HL-60 (cell line): Measurements from ENCODE around the gene DBNDD1.

Experiments used
- DNase-seq, 2 experiments: peaks; one replicate each; pipeline ENCODE4 v3.0.0-alpha.2; 2010 to 2020; ENCODE audit warnings: low read depth in 1 of 2, low spot score in 1 of 2
- H3K27ac ChIP-seq: fragments of 250-450 bp; sonication (Bioruptor Pico); replicated peaks from 2 replicates; pipeline ENCODE4 v1.5.1; 2020; ENCODE audit warnings: mild to moderate bottlenecking, moderate library complexity
- H3K27me3 ChIP-seq: fragments of 250-450 bp; sonication (Bioruptor Pico); 2 replicates; pipeline ENCODE4 v1.5.1; 2021; ENCODE audit warnings: mild to moderate bottlenecking, moderate library complexity; ENCODE audit not compliant: insufficient read depth, poor library complexity, severe bottlenecking
- H3K4me3 ChIP-seq: replicated peaks from 2 replicates; pipeline ENCODE4 v1.5.1; 2011; ENCODE audit warnings: mild to moderate bottlenecking, control low read depth, low read length; ENCODE audit not compliant: insufficient read depth
- CTCF ChIP-seq: IDR thresholded peaks from one replicate; pipeline ENCODE4 v1.5.1; 2011; ENCODE audit warnings: low read length, control low read depth, inconsistent platforms; ENCODE audit not compliant: insufficient read depth
- GABPA ChIP-seq: IDR thresholded peaks from 2 replicates; pipeline ENCODE4 v1.6.1; 2012; ENCODE audit warnings: low read depth
- POLR2AphosphoS5 ChIP-seq: IDR thresholded peaks from 2 replicates; pipeline ENCODE4 v1.6.1; 2012; ENCODE audit warnings: low read depth
- REST ChIP-seq: IDR thresholded peaks from 2 replicates; pipeline ENCODE4 v1.6.1; 2012; ENCODE audit warnings: low read depth; ENCODE audit not compliant: insufficient replicate concordance
- SPI1 ChIP-seq: IDR thresholded peaks from 2 replicates; pipeline ENCODE4 v1.6.1; 2012; ENCODE audit warnings: low read depth, mild to moderate bottlenecking, borderline replicate concordance

DBNDD1 gene

GRCh38 chr16:89990799-89991198 is 28.5 kb downstream of the DBNDD1 start:
- DNase-seq = no peak
- H3K27me3 ChIP-seq = no peaks in the 10 kb centered on the region
- H3K27ac ChIP-seq = no peak overlapping the region
- no peak overlapping the region for H3K4me3 ChIP-seq
- TF ChIP-seq SPI1 = no peak
- TF ChIP-seq REST = no peak
- no peak for TF ChIP-seq GABPA
- TF ChIP-seq CTCF = no peak
- TF ChIP-seq POLR2AphosphoS5 = no peak

- TF ChIP-seq REST (no peak), POLR2AphosphoS5 (no peak), GABPA (no peak), SPI1 (no peak), CTCF (no peak)
- DNase-seq = no peak
Observed at GRCh38 chr16:89988951-89989350, 30.3 kb downstream of the DBNDD1 start.

GRCh38 chr16:89987169-89987568 is 32.1 kb downstream of the DBNDD1 start:
- no peak overlapping the region for H3K27ac ChIP-seq
- H3K4me3 ChIP-seq = no peak overlapping the region
- DNase-seq = no peak

More at GRCh38 chr16:89988951-89989350, 30.3 kb downstream of the DBNDD1 start:
- no peak overlapping the region for H3K4me3 ChIP-seq
- no peaks in the 10 kb centered on the region for H3K27me3 ChIP-seq
- no peak overlapping the region for H3K27ac ChIP-seq

More at GRCh38 chr16:89987169-89987568, 32.1 kb downstream of the DBNDD1 start:
- H3K27me3 ChIP-seq = no peaks in the 10 kb centered on the region
- TF ChIP-seq GABPA (no peak), CTCF (no peak)
